ENCODE data around the gene L3MBTL2. TPM values are rescaled to one million over a fixed set of nuclear protein-coding genes. Genes with fewer than 3 reads are reported as not detected.
A peak's percentile ranks its signal among the peaks of the same experiment; 100 is the strongest.

Gene L3MBTL2
- total RNA-seq, 1 experiment from 2014 or later, result 25.6 TPM

GRCh38 chr22:41226723-41227655 lies 21.9 kb downstream of the L3MBTL2 start:
- Mint-ChIP-seq H3K9me3 (no peaks in the 10 kb centered on the region), H3K27ac (peak overlapping the region; percentile 61), H3K4me3 (no peak overlapping the region), H3K4me1 (no peaks in the 10 kb centered on the region), H3K27me3 (ENCODE audit: low read depth) (no peaks in the 10 kb centered on the region), H3K36me3 (peaks cover 36% of the 10 kb centered on the region)
- POLR2A ChIA-PET, result no interaction called here
- CTCF ChIA-PET, result interaction anchor here (1.1 kb wide), 1 partner anchor 11 kb away, joined by 5 read pairs; no protein-coding TSS in a partner anchor
- ATAC-seq (no peak), DNase-seq (ENCODE audit: low spot score) (no peak)
- TF ChIP-seq TCF7 (CRISPR knock-in tag; IDR thresholded peaks at IDR 0.05; ENCODE audit: low read depth), result no peak
- TF ChIP-seq TP53 (CRISPR knock-in tag; IDR thresholded peaks at IDR 0.05), result no peak
- TF ChIP-seq SP1 (CRISPR knock-in tag; conservative IDR thresholded peaks at IDR 0.05), result no peak
- TF ChIP-seq HMGA2 (CRISPR knock-in tag; IDR thresholded peaks at IDR 0.05), result no peak
- TF ChIP-seq ETV6 (CRISPR knock-in tag; IDR thresholded peaks at IDR 0.05), result no peak
- no peak for TF ChIP-seq GABPB1 (CRISPR knock-in tag; IDR thresholded peaks at IDR 0.05)
- TF ChIP-seq KAT7 (CRISPR knock-in tag; IDR thresholded peaks at IDR 0.05; ENCODE audit: borderline replicate concordance), result no peak
- TF ChIP-seq, protein P1, sequence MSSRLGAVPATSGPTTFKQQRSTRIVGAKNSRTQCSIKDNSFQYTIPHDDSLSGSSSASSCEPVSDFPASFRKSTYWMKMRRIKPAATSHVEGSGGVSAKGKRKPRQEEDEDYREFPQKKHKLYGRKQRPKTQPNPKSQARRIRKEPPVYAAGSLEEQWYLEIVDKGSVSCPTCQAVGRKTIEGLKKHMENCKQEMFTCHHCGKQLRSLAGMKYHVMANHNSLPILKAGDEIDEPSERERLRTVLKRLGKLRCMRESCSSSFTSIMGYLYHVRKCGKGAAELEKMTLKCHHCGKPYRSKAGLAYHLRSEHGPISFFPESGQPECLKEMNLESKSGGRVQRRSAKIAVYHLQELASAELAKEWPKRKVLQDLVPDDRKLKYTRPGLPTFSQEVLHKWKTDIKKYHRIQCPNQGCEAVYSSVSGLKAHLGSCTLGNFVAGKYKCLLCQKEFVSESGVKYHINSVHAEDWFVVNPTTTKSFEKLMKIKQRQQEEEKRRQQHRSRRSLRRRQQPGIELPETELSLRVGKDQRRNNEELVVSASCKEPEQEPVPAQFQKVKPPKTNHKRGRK (CRISPR knock-in tag; IDR thresholded peaks at IDR 0.05; ENCODE audit: borderline replicate concordance), result no peak

- POLR2A ChIA-PET, result interaction anchor here (2.0 kb wide), 1 partner anchor 8 kb away, joined by 7 read pairs; no protein-coding TSS in a partner anchor
- no peak for ATAC-seq
- Mint-ChIP-seq H3K36me3 (peaks cover 33% of the 10 kb centered on the region), H3K9me3 (no peaks in the 10 kb centered on the region), H3K4me1 (no peaks in the 10 kb centered on the region), H3K27me3 (ENCODE audit: low read depth) (no peaks in the 10 kb centered on the region; the same call in 1 of the 2 replicates), H3K27ac (no peak overlapping the region), H3K4me3 (no peak overlapping the region)
- no peak for DNase-seq (ENCODE audit: low spot score)
- TF ChIP-seq ZNF423 (CRISPR knock-in tag; IDR thresholded peaks at IDR 0.05) (no peak), GTF2I (CRISPR knock-in tag; conservative IDR thresholded peaks at IDR 0.05) (no peak)
- CTCF ChIA-PET, result interaction anchor here (1.0 kb wide), 1 partner anchor 9 kb away, joined by 5 read pairs; no protein-coding TSS in a partner anchor
Measured at GRCh38 chr22:41229215-41229614, 24.1 kb downstream of the L3MBTL2 start.

DNA sequence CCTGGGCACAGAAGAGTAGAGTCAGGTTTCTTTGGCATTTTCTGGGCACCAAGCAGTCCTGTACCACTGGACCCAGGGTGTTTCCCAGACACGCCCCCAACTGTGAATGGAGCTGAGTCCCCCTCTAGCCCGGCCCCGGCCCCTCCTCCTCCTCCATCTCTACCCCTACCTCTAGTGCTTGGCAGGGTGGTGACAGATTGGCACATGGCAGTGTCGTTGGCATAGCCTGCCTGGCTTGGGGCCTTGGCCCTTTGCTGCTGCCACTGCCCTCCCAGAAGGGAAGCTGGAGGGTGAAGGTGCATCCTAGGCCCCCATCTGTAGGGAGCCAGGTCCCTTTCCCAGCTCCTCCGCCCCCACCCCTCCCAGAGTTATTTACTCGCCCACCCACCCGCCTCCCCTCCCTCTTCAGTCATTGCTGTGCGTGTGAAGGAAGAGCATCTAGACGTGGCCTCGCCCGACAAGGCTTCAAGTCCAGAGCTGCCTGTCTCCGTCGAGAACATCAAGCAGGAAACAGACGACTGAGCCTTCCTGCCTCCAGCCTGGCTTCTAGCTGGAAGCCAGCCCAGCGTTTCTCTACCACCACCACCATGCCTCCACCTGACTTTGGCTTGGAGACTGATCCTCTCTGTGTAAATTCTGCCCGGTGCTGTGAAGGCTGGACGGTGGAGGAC lies 24.8 kb downstream of the L3MBTL2 start:
- no peak overlapping the region for H3K4me3 Mint-ChIP-seq
- no peaks in the 10 kb centered on the region for H3K9me3 Mint-ChIP-seq
- H3K36me3 Mint-ChIP-seq, result peaks cover 26% of the 10 kb centered on the region
- no peak for DNase-seq (ENCODE audit: low spot score)
- no peak for ATAC-seq
- no peaks in the 10 kb centered on the region; the same call in 1 of the 2 replicates for H3K27me3 Mint-ChIP-seq (ENCODE audit: low read depth)
- no peak overlapping the region for H3K27ac Mint-ChIP-seq
- POLR2A ChIA-PET, result interaction anchor here (2.0 kb wide), 1 partner anchor 8 kb away, joined by 7 read pairs; no protein-coding TSS in a partner anchor
- H3K4me1 Mint-ChIP-seq, result no peaks in the 10 kb centered on the region
- TF ChIP-seq ZMAT4 (CRISPR knock-in tag; IDR thresholded peaks at IDR 0.05), result no peak
- TF ChIP-seq, protein P2, sequence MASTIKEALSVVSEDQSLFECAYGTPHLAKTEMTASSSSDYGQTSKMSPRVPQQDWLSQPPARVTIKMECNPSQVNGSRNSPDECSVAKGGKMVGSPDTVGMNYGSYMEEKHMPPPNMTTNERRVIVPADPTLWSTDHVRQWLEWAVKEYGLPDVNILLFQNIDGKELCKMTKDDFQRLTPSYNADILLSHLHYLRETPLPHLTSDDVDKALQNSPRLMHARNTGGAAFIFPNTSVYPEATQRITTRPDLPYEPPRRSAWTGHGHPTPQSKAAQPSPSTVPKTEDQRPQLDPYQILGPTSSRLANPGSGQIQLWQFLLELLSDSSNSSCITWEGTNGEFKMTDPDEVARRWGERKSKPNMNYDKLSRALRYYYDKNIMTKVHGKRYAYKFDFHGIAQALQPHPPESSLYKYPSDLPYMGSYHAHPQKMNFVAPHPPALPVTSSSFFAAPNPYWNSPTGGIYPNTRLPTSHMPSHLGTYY (CRISPR knock-in tag; IDR thresholded peaks at IDR 0.05), result no peak
- TF ChIP-seq, protein P3, sequence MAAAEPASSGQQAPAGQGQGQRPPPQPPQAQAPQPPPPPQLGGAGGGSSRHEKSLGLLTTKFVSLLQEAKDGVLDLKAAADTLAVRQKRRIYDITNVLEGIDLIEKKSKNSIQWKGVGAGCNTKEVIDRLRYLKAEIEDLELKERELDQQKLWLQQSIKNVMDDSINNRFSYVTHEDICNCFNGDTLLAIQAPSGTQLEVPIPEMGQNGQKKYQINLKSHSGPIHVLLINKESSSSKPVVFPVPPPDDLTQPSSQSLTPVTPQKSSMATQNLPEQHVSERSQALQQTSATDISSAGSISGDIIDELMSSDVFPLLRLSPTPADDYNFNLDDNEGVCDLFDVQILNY (CRISPR knock-in tag; IDR thresholded peaks at IDR 0.05), result no peak
- TF ChIP-seq, protein P4, sequence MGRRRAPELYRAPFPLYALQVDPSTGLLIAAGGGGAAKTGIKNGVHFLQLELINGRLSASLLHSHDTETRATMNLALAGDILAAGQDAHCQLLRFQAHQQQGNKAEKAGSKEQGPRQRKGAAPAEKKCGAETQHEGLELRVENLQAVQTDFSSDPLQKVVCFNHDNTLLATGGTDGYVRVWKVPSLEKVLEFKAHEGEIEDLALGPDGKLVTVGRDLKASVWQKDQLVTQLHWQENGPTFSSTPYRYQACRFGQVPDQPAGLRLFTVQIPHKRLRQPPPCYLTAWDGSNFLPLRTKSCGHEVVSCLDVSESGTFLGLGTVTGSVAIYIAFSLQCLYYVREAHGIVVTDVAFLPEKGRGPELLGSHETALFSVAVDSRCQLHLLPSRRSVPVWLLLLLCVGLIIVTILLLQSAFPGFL (CRISPR knock-in tag; IDR thresholded peaks at IDR 0.05; ENCODE audit: borderline replicate concordance), result no peak
- TF ChIP-seq NFATC4 (CRISPR knock-in tag; IDR thresholded peaks at IDR 0.05), result no peak
- CTCF ChIA-PET, result interaction anchor here (1.0 to 1.9 kb wide), 2 partner anchors 8 to 16 kb away, joined by 5 read pairs; no protein-coding TSS in a partner anchor
